HCT116 (cell line): ENCODE data around the gene GEN1. TPM values are rescaled to one million over a fixed set of nuclear protein-coding genes. Genes with fewer than 3 reads are reported as not detected.

ENCODE experiments used
- ATAC-seq: fragments of 200-7000 bp; cut with Tn5 transposase; 2 replicates; pipeline ENCODE4 v1.9.1; 2020; ENCODE audit warnings: mild to moderate bottlenecking, moderate library complexity
- BruUV-seq: library from RNA; stranded (reverse); fragments of 400-500 nt; replicated peaks from 2 replicates; lab custom pipeline; 2021; lab: Mats Ljungman, UMichigan
- CTCF ChIA-PET: fragments of 300-600 bp; sonication (Branson Sonifier 250); formaldehyde crosslinking; loops from one replicate; lab custom pipeline; 2021; ENCODE audit warnings: antibody characterized with exemption; lab: Charles Lee
- POLR2A ChIA-PET: fragments of 300-600, 350-600 bp; sonication (Branson Sonifier 250); formaldehyde crosslinking; loops from one replicate; lab custom pipeline; 2021; ENCODE audit warnings: antibody characterized with exemption; lab: Charles Lee
- RAD21 ChIA-PET, 2 experiments: fragments of 300-600 bp; sonication (Branson Sonifier 250); formaldehyde crosslinking; loops; one replicate each; lab custom pipeline; 2023; ENCODE audit warnings: low total read pairs in 2 of 2; ENCODE audit not compliant: uncharacterized antibody in 2 of 2, unreplicated experiment in 2 of 2, low non-redundant PET in 1 of 2; lab: Charles Lee
- DNase-seq: peaks from one replicate; pipeline ENCODE4 v3.0.0-alpha.2; 2010; ENCODE audit warnings: low read depth, low spot score
- H2AFZ ChIP-seq: fragments of 200-600 bp; shearing (Covaris generic), sonication (generic); 2 replicates; pipeline ENCODE4 v1.6.1; 2017; ENCODE audit warnings: low read depth, mixed run types, mixed read lengths, antibody characterized with exemption, low read length; ENCODE audit not compliant: poor library complexity, severe bottlenecking
- H3K27ac ChIP-seq: 2 replicates; pipeline ENCODE4 v1.5.1; 2012; ENCODE audit warnings: low read depth, low read length
- H3K27me3 ChIP-seq: fragments of 200-600 bp; sonication (generic); 2 replicates; pipeline ENCODE4 v1.6.1; 2016; ENCODE audit warnings: mixed run types, low read length, mixed read lengths; ENCODE audit not compliant: insufficient read depth
- H3K36me3 ChIP-seq, 2 experiments: fragments of 200-500 bp in 1 of 2; fragments of 200-600 bp in 1 of 2; sonication (Bioruptor generic) in 1 of 2; sonication (generic) in 1 of 2; 2 replicates each; pipeline versions ENCODE4 v1.5.1 to v1.6.1; 2014 to 2016; ENCODE audit warnings: low read length in 2 of 2, inconsistent platforms in 1 of 2, mixed read lengths in 1 of 2, mixed run types in 1 of 2; ENCODE audit not compliant: insufficient read depth in 2 of 2, control insufficient read depth in 1 of 2
- H3K4me1 ChIP-seq, 2 experiments: fragments of 200-600 bp in 1 of 2; sonication (generic) in 1 of 2; 2 replicates each; pipeline versions ENCODE4 v1.5.1 to v1.6.1; 2012 to 2017; ENCODE audit warnings: low read length in 2 of 2, inconsistent platforms in 1 of 2, mild to moderate bottlenecking in 1 of 2, mixed read lengths in 1 of 2, mixed run types in 1 of 2, moderate library complexity in 1 of 2; ENCODE audit not compliant: insufficient read depth in 2 of 2, control insufficient read depth in 1 of 2
- H3K4me2 ChIP-seq: fragments of 200-600 bp; sonication (generic); 2 replicates; pipeline ENCODE4 v1.6.1; 2017; ENCODE audit warnings: mixed run types, low read length, mixed read lengths
- H3K4me3 ChIP-seq, 2 experiments: fragments of 200-600 bp in 1 of 2; sonication (generic) in 1 of 2; replicated peaks in 1 of 2; 2 replicates each; pipeline ENCODE4 v1.5.1; 2011 to 2016; ENCODE audit warnings: low read length in 2 of 2, control low read depth in 1 of 2, low read depth in 1 of 2, mild to moderate bottlenecking in 1 of 2, mixed read lengths in 1 of 2, mixed run types in 1 of 2
- H3K79me2 ChIP-seq: fragments of 200-600 bp; sonication (generic); 2 replicates; pipeline ENCODE4 v1.6.1; 2017; ENCODE audit warnings: mild to moderate bottlenecking, mixed run types, low read length, moderate library complexity, mixed read lengths; ENCODE audit not compliant: insufficient read depth
- H3K9ac ChIP-seq: fragments of 200-600 bp; sonication (generic); 2 replicates; pipeline ENCODE4 v1.6.1; 2016; ENCODE audit warnings: low read length, mixed read lengths
- H3K9me2 ChIP-seq: fragments of 200-600 bp; sonication (generic), shearing (Covaris generic); 2 replicates; pipeline ENCODE4 v1.6.1; 2017; ENCODE audit warnings: mixed run types, mild to moderate bottlenecking, moderate library complexity; ENCODE audit not compliant: insufficient read depth
- H3K9me3 ChIP-seq, 2 experiments: fragments of 200-500 bp in 1 of 2; fragments of 200-600 bp in 1 of 2; sonication (Bioruptor generic) in 1 of 2; sonication (generic) in 1 of 2; 2 replicates each; pipeline ENCODE4 v1.6.1; 2014 to 2017; ENCODE audit warnings: low read length in 2 of 2, mixed read lengths in 2 of 2, inconsistent platforms in 1 of 2, low read depth in 1 of 2, mild to moderate bottlenecking in 1 of 2, mixed run types in 1 of 2, moderate library complexity in 1 of 2; ENCODE audit not compliant: control insufficient read depth in 1 of 2, insufficient read depth in 1 of 2
- H4K20me1 ChIP-seq: fragments of 200-600 bp; sonication (generic), shearing (Covaris generic); 2 replicates; pipeline ENCODE4 v1.6.1; 2017; ENCODE audit warnings: mixed run types, mild to moderate bottlenecking, moderate library complexity; ENCODE audit not compliant: insufficient read depth
- CBX3 ChIP-seq: IDR thresholded peaks from 2 replicates; pipeline ENCODE4 v1.6.1; 2012; ENCODE audit warnings: low read depth
- CEBPB ChIP-seq: IDR thresholded peaks from 2 replicates; pipeline ENCODE4 v1.6.1; 2012; ENCODE audit warnings: low read depth
- CTCF ChIP-seq, 3 experiments: fragments of 200-600 bp in 1 of 3; sonication (generic) in 1 of 3; IDR thresholded peaks in 2 of 3; conservative IDR thresholded peaks in 1 of 3; 2 replicates each; pipeline ENCODE4 v1.5.1; 2012 to 2017; ENCODE audit warnings: low read depth in 2 of 3, low read length in 2 of 3, antibody characterized with exemption in 1 of 3, borderline replicate concordance in 1 of 3, control low read depth in 1 of 3, mild to moderate bottlenecking in 1 of 3, mixed read lengths in 1 of 3, mixed run types in 1 of 3, moderate library complexity in 1 of 3; ENCODE audit not compliant: insufficient read depth in 1 of 3
- EZH2phosphoT487 ChIP-seq: fragments of 200-600 bp; IDR thresholded peaks from 2 replicates; pipeline ENCODE4 v1.6.1; 2018; ENCODE audit warnings: antibody characterized with exemption, borderline replicate concordance
- FOSL1 ChIP-seq: IDR thresholded peaks from 2 replicates; pipeline ENCODE4 v1.6.1; 2012; ENCODE audit warnings: low read depth
- JUND ChIP-seq: IDR thresholded peaks from 2 replicates; pipeline ENCODE4 v1.6.1; 2012
- MAX ChIP-seq: IDR thresholded peaks from 2 replicates; pipeline ENCODE4 v1.6.1; 2012
- POLR2AphosphoS5 ChIP-seq: IDR thresholded peaks from 2 replicates; pipeline ENCODE4 v1.6.1; 2011; ENCODE audit warnings: mild to moderate bottlenecking, low read depth, low read length, moderate library complexity
- RAD21 ChIP-seq: IDR thresholded peaks from 2 replicates; pipeline ENCODE4 v1.6.1; 2012; ENCODE audit warnings: low read depth, mild to moderate bottlenecking
- SP1 ChIP-seq: IDR thresholded peaks from 2 replicates; pipeline ENCODE4 v1.6.1; 2012; ENCODE audit warnings: low read depth
- SRF ChIP-seq: IDR thresholded peaks from 2 replicates; pipeline ENCODE4 v1.6.1; 2012; ENCODE audit warnings: low read depth
- TCF7L2 ChIP-seq: IDR thresholded peaks from 2 replicates; pipeline ENCODE4 v1.7.0; 2011; ENCODE audit warnings: borderline replicate concordance, inconsistent platforms; ENCODE audit not compliant: insufficient read depth, insufficient read length; ENCODE audit errors: extremely low read depth
- intact Hi-C: fragments of 100-400 bp; cut with micrococcal nuclease; formaldehyde crosslinking; loops from 2 replicates; pipeline ENCODE4 v1.10.0; 2022
- total RNA-seq: library from RNA; stranded (reverse); gene quantifications from one replicate; pipeline ENCODE4 v1.2.1, GENCODE V29; 2021; ENCODE audit not compliant: unreplicated experiment
- TF ChIP-seq, protein P1 (sequence below): IDR thresholded peaks from 2 replicates; pipeline ENCODE4 v1.6.1; 2011; ENCODE audit warnings: mild to moderate bottlenecking, low read length, moderate library complexity; ENCODE audit not compliant: insufficient replicate concordance; ENCODE audit errors: extremely low read depth

Gene GEN1
- total RNA-seq, 1 experiment from 2014 or later, result 19.7 TPM

- no peak for ATAC-seq
- intact Hi-C loops, result no loop called here
- DNase-seq, result no peak
- Histone ChIP-seq H3K9me2 (no peaks in the 10 kb centered on the region), H3K4me3 (no peak overlapping the region), H4K20me1 (no peaks in the 10 kb centered on the region; the same call in 1 of the 2 replicates), H3K4me1 (peaks cover 0 to 9% of the 10 kb centered on the region in 2 experiments; a peak in 3 of 4 replicates), H3K79me2 (peaks cover 68% of the 10 kb centered on the region), H3K9ac (no peak overlapping the region), H3K27ac (no peak overlapping the region), H2AFZ (no peak overlapping the region), H3K36me3 (0 out of 4 replicates have a peak, but pooled peaks cover 0 to 6% of the 10 kb centered on the region in 2 experiments), H3K4me2 (no peak overlapping the region), H3K9me3 (no peaks in the 10 kb centered on the region), H3K27me3 (no peaks in the 10 kb centered on the region)
- RAD21 ChIA-PET, result no interaction called here
- no TSS peak for BruUV-seq
- no peak for TF ChIP-seq SP1
- TF ChIP-seq SRF, result no peak
- TF ChIP-seq JUND, result no peak
- no peak for TF ChIP-seq CBX3
- TF ChIP-seq TCF7L2, result no peak
- TF ChIP-seq FOSL1, result no peak
- TF ChIP-seq EZH2phosphoT487, result no peak
- no peak for TF ChIP-seq CTCF (IDR thresholded peaks at IDR 0.05 in 2 of 3, conservative IDR thresholded peaks at IDR 0.05 in 1 of 3; ENCODE audit: borderline replicate concordance in 1 of 3, insufficient read depth in 1 of 3, low read depth in 2 of 3, low read length in 2 of 3)
- no peak for TF ChIP-seq CEBPB
- TF ChIP-seq, protein P1, sequence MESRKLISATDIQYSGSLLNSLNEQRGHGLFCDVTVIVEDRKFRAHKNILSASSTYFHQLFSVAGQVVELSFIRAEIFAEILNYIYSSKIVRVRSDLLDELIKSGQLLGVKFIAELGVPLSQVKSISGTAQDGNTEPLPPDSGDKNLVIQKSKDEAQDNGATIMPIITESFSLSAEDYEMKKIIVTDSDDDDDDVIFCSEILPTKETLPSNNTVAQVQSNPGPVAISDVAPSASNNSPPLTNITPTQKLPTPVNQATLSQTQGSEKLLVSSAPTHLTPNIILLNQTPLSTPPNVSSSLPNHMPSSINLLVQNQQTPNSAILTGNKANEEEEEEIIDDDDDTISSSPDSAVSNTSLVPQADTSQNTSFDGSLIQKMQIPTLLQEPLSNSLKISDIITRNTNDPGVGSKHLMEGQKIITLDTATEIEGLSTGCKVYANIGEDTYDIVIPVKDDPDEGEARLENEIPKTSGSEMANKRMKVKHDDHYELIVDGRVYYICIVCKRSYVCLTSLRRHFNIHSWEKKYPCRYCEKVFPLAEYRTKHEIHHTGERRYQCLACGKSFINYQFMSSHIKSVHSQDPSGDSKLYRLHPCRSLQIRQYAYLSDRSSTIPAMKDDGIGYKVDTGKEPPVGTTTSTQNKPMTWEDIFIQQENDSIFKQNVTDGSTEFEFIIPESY, result no peak
- TF ChIP-seq RAD21, result no peak
- no peak for TF ChIP-seq MAX
- no peak for TF ChIP-seq POLR2AphosphoS5
- CTCF ChIA-PET, result no interaction called here
- POLR2A ChIA-PET, result no interaction called here
These were observed 4.2 kb downstream of the GEN1 start for GRCh38 chr2:17758118-17758517.
